SHP77 (cell line): ENCODE results near the gene SNED1.

Experiments used
- DNase-seq, 2 experiments: peaks; one replicate each; lab custom pipeline; 2025; lab: John Stamatoyannopoulos, UW

Gene SNED1

DNA sequence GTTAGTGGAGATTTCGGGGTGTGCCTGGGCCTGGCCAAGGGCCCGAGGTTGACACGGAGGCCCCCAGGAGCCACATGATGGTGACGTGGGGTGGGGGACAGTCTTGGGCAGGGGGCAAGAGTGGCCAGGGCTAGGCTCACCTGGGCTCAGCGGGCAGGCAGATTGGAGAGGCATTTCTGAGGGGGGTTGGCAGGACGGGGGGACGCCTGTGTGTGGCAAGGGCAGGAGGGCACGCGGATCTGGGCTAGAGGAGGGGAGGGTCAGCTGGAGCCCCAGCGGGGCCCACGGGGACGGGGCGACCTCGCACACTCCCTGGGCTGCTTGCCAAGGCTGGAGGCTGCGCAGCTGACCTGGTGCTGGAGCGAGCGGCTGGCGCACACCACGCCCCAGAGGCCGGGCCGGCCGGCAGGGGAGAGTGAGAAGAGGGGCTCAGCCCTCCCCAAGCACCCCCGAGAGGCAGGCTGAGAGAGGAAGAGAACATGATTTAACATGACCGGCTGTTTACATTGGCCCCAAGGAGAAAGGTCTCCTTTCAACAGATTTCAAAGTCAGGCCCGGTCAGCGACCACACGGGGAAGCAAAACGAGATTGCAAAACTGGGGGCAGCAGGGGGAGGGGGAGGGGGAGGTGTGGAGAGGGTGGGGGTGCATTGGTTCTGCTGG, 38.0 kb upstream of the SNED1 start:
- peak; percentile 6 to 43 for DNase-seq

DNA sequence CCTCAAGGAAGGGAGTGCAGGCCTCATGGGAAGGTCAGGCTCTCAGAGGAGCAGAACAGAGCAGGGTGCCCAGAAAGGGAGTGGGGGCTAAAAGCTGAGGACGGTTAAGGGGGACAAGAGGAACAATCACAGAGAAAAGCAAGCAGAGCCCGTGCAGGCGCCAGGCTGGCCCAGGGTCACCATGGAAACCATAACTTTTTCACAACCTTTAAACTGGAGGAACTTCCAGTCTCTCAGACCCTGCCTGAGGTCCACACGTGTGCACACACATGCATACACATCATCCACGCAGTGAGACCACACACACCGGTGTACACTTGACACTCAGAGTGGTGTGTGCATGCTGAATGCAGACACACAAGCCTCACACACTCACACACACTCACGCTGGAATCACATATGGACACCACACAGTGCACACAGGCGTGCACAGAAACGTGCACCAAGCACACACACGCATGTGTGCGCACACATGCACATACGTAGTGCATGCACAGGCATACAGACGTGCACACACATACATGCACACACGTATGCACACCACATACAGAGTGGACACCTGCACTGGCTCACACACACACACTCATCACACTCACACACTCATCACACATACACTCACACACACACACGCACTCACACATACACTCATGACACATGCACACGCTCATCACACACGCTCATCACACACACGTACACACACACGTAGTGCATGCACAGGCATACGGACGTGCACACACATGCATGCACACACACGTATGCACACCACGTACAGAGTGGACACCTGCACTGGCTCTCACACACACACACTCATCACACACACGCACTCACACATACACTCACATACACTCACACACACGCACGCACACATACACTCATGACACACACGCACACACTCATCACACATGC, 37.2 kb upstream of the SNED1 start:
- DNase-seq: no peak

DNA sequence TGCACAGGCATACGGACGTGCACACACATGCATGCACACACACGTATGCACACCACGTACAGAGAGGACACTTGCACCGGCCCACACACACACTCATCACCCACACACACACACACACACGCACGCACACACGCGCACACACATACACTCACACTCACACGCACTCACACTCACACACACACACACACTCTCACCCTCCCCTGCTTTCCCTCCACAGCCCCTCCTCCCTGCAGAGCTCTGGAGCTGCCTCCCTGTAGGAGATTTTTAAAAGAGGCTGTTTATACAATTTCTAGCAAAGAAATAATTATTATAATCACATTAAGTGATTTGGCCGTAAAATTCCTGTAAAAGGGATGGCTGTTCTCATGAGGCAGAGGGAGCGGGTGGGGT, 36.5 kb upstream of the SNED1 start:
- no peak for DNase-seq

DNA sequence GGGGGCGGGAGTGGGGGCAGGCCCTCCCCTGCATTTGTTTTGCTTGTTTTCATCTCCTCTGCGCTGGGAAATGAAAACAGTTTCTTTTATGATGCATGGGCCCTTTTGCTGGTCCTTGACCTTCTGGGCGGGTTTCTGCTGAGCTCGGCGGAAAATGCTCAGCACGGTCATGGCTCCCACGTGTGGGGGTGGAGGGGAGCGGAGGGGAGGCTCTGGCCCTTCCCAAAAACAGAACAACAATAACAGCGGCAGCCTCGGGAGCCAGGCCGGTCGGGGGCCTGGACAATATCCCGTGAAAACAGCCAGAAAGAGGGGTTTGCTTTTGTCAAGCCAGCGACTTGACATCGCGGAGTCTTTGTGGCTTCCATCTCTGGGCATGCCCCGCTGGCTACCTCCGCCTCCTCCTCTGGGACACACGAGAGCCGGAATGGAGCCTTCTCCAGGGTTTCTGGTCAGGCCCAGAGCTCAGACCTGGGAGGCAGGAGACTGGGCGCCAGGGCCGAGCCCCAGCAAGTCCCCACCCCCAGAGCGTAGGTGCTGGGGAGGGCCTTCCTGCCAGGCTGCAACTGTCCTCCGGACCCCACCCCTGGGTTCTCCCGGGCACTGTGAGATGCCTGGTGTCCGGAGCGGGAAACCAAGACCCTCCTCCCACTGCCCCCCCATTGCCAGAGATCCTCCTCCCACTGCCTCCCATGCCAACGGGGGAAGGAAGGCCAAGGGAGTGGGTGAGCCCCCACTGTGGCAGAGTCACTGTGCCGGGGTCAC, 35.9 kb upstream of the SNED1 start:
- DNase-seq: no peak

DNA sequence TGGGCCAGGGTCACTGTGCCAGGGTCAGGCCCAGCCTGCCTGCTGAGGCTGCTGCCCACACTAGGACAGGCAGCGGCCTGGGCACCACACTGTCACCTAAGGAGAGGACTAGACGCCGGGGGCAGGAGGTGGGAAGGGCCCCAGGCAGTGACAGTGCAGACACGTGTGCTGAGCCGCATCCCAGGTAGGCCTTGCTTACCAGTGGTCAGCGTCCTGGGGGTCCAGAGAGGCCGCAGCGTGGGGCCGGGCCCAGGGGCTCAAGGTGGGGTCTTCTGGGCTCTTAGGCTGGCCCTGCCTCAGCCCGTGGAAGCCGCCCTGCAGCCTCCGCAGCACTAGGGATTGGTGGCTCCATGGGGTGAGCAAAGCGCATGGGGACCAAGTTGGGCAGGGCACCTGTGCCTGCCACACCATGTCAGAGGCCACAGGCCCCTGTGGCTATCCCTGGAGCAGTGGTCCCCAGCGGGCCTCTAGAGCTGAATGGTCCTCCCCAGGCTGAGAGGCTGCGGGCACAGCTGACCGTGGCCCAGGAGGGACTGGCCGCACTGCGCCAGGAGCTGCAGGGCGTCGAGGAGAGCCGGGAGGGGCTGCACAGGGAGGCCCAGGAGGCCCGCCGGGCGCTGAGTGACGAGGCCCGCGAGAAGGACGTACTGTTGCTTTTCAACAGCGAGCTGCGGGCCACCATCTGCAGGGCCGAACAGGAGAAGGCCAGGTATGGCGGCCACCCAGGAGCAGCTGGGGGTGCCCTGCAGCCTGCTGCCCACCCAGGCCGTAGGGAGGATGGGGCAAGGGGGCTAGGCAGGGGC, 35.2 kb upstream of the SNED1 start:
- DNase-seq: no peak

DNA sequence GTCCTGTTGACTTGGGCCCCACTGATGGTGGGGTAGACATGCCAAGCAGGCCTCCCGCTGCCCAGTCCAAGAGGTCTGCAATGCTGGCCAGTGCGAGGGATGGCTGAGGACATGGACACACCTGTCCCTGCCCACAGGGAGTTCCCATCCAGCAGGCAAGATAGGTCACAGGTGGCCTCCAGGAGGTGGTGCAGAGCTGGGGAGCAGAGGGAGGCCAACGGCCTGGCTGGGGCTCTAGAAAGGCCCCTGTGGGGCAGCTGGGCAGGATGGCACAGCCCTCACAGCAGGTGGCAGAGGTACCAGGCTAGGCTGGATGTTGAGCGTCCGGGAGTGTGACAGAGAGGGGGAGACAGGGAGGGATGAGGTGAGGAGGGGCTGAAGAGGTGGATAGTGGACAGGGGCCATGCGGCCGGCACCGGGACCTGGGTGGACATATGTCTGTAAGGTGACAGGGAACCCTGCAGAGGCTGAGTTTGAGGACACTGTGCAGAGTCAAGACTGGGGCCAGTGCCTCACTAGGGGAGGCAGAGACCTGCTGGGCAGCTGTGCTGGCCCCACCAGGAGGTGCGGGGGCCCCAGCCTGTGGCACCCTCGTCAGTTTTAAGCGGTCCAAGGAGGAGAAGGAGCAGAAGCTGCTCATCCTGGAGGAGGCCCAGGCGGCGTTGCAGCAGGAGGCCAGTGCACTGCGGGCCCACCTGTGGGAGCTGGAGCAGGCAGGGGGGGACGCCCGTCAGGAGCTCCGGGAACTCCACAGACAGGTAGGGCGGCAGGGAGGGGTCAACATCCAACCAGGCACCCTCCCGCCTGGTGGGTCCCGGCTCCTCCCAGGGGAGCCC, 34.3 kb upstream of the SNED1 start:
- no peak for DNase-seq

DNA sequence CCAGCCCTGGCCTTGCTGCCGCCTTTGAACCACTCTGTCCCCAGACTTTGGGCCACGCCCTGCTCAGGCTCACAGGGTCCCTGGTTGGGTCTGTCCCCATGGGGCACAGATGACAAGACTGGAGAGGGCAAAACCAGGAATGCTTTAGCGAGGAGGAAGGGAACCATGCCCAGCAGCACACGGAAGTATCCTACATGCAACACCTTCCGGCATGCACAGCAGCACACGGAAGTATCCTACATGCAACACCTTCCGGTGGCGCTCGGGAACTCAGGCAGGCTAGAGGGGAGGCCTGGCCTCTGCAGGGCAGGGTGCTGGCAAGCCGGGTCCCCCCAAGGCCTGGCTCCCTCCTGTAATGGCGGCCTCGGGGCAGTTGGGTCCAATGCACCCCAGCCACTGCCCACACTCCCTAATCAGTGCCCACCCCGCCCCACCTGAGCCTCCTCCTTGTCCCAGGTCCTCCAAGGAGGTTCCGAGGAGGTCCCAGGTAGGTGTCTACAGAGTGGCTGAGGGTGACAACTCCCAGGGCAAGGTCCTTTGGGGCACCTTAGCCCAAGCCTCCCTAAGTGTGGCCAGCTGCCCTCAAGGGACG, 33.6 kb upstream of the SNED1 start:
- DNase-seq: no peak

DNA sequence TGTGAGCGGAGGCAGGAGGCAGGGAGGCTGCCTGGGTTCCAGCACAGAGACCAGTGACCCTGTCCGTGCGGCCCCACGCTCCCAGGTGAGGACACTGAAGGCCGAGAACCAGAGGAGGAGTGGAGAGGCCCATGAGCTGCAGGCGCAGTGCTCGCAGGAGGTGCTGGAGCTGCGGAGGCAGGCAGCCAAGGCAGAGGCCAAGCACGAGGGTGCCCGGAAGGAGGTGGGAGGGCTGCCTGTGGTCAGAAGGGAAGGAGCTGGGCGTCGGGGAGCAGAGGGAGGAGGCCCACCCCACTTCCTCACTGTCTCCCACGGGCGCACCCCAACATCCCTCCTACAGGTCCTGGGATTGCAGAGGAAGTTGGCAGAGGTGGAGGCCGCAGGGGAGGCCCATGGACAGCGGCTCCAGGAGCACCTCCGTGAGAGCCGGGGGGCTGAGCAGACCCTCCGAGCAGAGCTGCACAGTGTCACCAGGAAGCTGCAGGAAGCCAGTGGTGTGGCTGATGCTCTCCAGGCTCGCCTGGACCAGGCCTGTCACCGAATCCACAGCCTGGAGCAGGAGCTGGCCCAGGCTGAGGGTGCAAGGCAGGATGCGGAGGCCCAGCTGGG, 33.0 kb upstream of the SNED1 start:
- no peak for DNase-seq

DNA sequence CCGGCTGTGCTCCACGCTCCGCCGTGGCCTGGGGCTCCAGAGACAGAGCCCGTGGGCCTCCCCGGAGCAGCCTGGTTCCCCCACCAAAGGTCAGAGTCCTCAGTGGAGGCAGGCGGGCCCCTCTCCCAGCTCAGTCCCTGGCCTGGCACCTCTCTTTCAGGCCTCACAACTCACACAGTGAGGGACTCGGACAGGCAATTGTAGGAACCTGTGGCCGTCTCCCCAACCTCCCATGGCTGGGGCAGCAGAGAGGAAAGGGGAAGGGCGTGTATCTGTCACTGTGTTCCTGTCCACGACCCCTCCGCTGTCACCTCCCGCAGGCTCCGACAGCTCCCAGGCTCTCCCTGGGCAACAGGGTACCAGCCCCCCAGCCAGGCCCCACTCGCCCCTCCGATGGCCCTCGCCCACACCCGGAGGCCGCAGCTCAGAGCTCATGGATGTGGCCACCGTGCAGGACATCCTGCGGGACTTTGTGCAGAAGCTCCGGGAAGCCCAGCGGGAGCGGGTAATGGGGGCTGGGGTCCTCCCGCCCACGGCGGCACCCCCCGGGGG, 32.4 kb upstream of the SNED1 start:
- no peak for DNase-seq

DNA sequence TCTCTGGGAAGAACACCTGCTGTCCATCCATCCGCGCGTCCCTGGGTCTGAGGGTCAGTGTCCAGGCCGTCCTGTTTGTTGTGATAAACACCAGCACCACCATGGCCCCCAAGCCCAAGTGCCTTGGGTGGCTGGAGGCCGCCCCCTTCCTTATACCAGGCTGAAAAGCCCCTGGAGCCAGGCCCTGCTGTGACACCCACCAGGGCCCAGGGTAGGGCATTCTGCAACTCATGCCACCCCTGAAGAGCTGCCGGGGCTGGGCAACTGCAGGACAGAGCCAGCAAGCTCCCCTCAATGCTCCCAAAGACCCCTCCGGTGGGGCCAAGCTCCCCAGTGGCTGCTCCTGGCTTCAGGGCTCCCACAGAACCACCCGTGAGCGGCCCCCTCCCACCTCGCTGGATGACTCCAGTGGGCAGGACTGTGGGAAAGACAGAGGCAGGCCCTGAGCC, 31.9 kb upstream of the SNED1 start:
- no peak for DNase-seq

DNA sequence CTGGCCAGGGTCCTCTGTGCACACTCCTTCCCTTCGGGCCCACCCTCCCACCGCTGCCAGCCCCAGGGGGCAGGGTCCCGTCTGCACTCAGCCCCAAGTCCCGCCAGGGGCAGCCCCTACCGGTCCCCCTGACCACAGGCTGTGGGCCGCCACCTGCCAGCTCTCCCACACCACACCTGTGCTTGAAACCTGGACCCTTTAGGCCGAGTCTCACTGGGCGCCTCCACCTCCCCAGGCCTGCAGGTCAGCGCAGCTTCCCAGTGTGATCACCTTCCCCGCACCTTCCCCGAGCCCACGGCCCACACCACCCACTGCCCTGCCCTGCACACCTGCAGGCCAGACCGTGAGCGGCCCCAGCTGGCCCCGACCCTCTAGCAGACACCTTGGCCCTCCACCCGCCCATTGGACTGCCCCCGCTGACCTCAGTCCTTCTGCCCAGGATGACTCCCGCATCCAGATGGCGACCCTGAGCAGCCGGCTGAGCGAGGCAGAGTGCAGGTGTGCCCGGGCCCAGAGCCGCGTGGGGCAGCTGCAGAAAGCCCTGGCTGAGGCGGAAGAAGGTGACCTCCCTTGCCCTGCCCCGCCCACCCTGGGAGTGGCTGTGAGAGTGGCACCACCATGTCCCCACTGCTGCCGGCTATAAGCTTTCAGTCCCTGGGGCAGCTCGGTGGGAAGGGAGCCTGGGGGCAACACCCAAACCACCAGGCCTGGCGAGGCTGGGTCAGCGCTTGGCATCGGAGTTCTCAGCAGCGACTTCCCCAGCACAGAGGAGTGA, 31.3 kb upstream of the SNED1 start:
- peak; percentile 27 to 56 for DNase-seq

DNA sequence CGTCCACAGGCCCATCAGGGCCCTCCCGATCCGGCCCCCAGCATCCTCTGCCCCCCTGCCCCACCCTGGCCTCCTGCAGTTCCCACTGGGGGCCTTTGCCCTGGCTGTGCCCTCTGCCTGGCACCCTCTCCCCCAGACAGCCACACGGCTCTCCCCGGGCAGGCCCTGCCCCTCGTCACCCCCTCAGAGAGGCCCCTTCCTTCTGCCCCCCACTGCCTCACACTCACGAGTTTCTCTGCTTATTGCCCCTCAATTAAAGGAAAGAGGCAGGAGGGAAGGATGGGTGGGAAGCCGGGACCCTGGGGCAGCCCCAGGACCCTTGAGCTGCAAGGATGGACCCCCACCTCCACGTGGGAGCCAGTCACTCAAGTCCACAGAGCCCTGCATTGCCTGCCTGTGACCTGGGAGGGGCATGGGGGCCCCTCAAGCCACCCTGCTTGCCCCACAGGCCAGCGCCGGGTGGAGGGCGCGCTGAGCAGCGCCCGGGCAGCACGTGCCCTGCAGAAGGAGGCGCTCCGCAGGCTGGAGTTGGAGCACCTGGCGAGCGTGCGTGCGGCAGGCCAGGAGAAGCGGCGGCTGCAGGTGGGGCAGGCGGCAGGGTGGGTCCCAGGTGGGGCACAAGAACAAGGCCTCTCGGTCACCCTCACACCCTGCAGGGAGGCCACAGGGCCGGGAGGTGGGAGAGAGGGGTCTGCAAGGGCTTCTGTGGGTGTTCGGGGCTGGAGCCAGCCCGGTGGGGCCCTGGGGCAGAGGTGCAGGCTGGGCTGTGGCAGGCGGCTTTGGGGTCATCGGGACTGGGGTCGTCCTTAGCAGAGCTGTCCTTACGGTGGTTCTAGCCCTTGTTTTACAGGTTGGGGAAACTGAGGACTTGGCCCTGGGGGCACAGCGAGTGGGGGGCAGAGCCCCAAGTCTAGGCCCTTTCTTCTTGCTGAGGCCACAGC, 30.5 kb upstream of the SNED1 start:
- no peak for DNase-seq

DNA sequence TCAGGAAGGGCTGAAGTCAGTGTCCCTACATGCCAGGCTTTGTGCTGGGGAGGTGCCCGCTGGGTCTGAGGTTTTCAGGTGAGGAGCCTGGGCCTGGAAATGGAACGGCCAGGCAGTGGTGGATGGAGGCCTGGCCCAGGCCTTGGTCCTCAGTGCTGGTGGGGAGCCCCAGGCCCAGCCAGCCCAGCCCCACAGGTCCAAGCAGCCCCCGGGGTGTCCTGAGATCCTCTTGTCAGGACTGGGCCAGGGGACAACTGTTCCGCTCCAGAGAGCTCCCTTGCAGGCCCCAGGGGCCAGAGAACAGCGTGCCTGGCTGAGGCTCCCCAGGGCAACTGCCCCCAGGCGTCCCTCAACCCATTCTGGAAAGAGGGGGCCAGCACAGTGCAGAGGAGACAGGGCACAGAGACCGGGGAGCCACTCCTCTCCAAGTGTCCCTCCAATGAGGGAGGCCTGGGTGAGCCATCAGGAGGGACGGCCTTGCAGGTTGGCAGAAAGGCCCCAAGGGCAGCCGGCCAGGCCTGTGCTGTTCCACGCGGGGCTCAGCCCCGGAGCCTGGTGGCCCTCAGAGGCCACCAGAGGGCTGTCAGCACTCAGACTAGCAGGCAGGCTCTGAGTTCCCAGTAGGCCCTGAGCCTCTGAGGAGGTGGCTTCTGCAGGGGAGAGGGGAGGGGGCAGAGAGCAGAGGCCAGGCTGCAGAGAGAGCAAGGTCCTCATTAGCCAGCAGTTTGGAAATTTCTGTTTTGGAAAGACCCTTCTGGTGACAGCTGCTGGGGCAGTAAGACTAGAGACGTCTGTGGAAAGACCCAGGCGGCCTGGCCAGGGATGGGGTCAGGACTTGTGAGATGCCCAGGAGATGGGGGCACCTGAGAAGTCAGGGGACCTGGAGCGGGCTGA, 29.4 kb upstream of the SNED1 start:
- no peak for DNase-seq

DNA sequence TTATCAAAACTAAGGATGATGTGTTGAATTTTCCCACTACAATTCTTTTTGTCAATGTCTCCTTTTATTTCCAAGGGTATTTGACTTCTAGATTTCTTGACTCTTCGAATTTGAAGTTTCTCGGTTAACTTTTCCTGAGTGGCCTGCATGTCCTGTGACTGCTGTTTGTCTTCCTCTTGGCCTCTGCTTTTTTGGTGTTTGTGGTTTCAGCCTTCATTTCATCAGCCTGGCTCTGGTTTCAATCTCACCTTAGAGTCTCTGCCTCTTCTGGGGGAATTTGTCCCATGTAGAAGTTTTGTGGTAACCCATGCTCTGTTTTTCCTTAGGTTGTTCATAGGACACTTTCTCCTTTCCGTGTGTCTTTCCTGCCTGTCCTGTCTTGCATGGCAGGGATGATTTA, 28.3 kb upstream of the SNED1 start:
- no peak for DNase-seq

DNA sequence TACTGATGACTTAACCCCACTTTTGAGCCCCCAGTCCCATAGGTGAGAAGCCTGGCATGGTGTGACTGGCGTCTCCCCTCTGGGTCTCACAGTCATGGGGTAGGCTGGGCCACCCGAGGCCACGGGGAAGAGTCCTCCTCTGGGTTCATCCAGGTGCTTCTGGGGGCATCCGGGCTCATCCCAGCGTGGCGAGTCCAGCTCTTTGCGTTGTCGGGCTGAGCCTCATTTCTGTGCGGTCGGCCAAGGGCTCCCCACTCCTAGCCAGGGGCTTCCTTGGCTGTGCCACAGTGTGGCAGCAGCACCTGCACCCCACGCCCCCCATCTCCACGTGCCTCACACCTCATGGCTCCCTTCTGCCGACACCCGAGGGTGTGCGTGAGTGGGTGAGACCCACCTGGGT, 27.6 kb upstream of the SNED1 start:
- DNase-seq: no peak

DNA sequence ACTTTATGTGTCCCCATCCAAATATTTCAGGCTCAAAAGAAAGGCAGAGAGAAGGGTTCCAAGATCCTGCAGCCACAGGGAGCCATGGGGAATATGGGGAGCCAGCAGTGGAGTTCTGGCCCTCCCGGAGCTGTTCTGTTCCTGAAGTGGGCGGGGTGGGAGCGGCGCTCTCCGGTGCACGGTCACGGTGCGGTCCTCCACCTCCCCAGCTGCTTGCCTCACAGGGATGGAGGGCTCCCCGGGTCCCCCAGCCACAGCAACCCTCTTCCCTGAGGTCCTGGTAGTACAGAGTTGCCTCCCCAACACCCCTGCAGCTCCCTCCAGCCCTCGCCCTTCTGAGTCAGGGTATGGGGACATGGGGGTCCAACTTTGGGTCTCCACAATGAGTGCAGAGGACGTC, 26.2 kb upstream of the SNED1 start:
- DNase-seq: no peak
